HG03442 (cell line): ENCODE measurements around the gene TMEM30A.
A peak's percentile ranks its signal among the peaks of the same experiment; 100 is the strongest.

Experiments
- ATAC-seq: cut with Tn5 transposase; IDR thresholded peaks from one replicate; pipeline ENCODE4 v1.9.1; 2021; ENCODE audit warnings: mild to moderate bottlenecking, moderate library complexity; ENCODE audit not compliant: unreplicated experiment

Gene TMEM30A

DNA sequence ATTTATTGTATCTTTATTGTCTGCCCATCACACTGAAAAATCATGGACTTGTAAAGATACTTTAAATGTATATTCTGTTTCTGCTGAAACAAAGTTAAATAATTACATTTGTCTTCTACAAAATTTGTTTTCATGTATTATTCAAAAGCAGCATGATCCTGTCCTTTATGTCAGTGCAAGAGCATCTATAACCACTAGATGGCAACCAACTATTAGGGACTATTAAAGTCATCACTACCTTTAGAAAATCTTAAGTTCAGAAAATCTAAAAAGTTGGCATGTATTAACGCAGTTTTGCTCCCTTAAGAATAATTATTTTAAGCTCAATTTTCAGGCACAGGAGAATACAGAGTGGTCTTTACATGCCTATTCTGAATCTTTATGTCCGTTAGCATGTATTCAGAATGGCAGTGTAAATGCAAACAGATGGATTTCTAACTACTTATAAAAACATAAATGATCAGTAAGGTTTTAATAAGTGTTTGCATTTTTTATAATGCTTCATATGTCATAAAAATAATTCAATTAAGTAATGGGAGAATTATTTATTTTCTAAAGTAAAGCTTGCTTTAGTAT, 17.8 kb downstream of the TMEM30A start:
- peak; percentile 86 for ATAC-seq

DNA sequence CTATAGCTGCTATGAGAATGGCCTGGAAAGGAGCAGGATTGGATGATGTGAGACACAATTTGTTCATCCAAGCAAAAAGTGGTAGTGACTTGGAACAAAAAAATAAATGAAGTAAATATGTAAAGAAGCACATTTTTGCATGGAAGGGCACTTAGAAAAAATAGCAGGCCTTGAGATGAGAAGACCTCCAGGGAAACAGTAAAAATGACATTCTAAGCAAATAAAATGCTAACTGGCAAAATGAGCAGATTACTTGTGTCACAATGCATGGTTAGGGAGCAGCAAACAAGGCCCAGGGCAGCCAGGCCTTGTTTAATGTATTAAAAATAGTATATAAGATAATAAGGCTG, 21.2 kb downstream of the TMEM30A start:
- no peak for ATAC-seq

- no peak for ATAC-seq
Observed at GRCh38 chr6:75262716-75263400, 21.7 kb downstream of the TMEM30A start.

GRCh38 chr6:75261299-75261698, 23.3 kb downstream of the TMEM30A start:
- no peak for ATAC-seq

GRCh38 chr6:75257343-75258087, 27.1 kb downstream of the TMEM30A start:
- ATAC-seq: no peak

DNA sequence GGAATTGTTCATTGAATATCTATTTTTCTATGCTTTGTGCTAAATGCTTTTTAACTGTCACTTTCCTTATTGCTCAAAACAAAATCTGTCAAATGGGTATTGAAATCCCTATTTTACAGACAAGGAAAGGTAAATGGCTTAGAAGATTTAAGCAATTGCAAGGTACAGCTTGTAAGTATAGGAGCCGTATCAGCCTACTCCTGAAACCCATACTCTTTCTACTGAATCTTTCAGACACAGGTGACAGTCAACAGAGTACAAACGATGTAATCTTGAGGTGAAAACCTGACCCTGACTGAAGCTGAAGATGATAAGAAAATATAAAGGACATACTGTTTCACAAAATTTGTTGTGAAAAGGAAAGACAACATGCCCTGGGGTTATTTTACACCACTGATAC, 34.0 kb downstream of the TMEM30A start:
- no peak for ATAC-seq

DNA sequence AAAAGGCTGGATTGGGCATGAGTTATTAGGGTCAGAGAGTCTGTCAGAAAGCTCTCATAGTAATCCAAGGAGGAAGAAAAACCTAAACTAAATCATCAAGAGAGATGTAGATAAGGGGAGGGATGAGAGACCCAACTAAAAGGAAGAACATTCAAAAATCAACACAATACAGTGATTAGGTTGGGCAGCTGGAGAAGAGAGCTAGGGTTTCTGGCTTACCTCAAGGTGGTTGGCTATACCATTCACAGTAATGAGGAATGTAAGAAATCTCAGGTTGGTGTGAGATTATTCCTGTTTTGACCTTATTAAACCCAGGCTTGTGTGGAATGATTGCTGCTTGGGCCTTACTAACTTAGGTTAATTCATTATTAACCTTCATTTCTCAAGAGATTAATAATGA, 34.8 kb downstream of the TMEM30A start:
- ATAC-seq: no peak

GRCh38 chr6:75246386-75246785, 38.2 kb downstream of the TMEM30A start:
- ATAC-seq: no peak

- ATAC-seq: no peak
Observed at GRCh38 chr6:75244063-75244584, 40.5 kb downstream of the TMEM30A start.

DNA sequence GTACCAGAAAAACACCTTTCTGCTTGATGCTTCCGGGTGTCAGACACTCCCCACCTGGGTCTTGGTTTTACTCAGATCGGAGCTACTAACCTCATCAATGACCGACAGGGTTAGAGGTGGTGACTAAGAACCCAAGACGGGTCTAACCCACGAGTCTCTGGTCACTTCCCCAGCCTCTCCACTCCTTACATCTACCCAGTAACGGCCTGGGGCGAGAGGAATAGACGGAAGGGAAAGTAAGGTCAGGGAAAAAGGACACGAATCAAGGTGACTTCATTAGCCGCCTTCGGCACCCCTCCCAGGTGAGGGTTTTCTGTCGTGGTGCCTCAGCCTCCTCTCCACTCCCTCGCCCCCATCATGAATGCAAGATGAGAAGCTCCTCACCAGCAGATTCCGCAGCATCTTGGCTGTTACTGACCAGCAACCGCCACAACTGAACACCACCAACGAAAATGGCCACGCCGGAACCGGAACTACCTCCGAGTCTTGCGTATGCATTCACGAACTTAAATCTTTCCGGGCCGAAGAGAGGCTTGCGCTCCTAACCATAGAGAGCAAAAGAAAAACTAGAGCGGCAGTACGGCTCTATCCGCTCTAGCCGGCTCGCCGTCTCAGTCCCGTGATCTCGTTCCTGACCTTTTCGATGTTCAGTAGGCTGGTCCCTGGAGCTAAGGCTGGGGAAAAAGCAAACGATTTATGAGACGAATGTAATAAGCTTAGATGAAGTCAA, 41.1 kb downstream of the TMEM30A start, which contains the start of gene COX7A2:
Gene COX7A2, minus strand, starts transcription at position 469 of the 730 bp plus-strand sequence. Its CDS starts 67 bp downstream, at position 402.
- peak; percentile 93 for ATAC-seq

DNA sequence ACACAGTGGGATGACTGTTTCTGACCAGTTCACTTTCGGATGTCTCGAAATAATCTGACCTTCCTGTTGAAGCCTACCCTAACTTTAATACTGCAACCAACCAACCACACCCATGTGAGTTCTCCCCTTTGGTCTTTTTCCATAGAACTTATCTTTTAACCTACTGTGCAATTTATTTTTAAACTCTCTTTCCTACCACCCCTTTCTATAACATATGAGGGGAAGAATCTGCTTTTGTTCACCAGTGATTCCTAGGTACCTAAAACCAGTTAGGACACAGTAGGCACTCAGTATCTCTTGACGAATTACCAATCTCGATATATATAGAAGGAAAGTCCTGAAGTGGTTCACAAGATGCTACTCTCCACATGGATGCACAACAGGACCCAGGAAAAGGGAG, 48.0 kb downstream of the TMEM30A start:
- ATAC-seq: no peak

DNA sequence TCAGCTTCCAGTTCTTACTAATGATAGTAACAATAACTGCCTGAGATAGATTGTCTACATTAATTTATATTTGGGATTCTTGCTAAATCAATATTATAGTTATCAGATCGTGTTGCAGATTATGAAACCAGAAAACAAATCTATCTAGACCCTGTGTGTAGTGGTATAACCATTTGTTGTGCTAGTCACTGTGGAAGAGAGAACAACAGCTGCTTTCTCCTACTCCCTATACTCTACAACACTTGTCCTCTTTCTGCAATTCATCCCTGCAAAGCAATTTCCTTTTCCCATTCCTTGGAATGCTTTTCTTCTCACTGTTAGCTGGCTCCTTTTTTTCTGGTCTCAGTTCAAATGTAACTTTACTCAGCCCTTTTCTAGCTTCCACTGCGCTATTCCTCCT, 49.3 kb downstream of the TMEM30A start:
- ATAC-seq: no peak

- ATAC-seq: no peak
Observed at GRCh38 chr6:75234126-75234865, 50.3 kb downstream of the TMEM30A start.

GRCh38 chr6:75233092-75233615, 51.4 kb downstream of the TMEM30A start:
- ATAC-seq: no peak

DNA sequence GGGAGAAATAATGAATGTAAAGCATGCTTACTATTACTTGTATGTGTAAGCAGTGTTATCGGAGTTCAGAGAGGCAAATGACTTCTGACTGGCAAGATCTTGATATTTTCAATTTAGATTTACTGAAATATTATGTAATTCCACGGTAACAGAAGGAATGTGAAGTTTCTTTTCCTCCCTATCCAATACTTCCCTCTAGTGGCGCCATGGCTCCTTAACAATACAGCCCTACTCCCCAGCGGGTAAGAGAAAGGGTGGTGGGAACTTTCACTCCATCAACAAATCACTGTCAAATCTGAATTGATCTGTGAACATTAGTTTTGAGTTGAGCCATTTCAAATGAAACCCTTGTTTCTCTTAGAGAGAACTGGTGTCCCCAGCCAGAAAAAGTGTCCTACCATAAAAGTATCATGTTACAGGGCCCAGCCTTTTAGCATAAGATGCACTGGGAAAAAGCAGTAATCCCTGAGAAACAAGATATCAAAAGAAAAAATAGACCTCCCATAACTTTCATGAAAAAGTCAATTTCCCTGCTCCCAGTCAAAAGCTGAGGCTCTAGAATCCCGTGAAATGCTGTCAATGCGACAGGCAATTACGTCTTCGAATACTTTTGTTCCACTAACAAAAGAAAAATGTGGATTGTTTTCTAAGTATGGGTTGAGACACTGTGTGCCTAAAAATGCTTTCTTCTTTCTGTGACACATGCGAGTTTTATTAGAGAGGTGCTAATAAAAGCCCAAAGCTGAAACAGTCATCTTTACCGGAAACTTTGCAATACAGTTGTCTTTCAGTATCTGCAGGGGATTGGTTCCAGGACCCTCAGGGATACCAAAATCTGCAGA, 53.9 kb downstream of the TMEM30A start:
- no peak for ATAC-seq

DNA sequence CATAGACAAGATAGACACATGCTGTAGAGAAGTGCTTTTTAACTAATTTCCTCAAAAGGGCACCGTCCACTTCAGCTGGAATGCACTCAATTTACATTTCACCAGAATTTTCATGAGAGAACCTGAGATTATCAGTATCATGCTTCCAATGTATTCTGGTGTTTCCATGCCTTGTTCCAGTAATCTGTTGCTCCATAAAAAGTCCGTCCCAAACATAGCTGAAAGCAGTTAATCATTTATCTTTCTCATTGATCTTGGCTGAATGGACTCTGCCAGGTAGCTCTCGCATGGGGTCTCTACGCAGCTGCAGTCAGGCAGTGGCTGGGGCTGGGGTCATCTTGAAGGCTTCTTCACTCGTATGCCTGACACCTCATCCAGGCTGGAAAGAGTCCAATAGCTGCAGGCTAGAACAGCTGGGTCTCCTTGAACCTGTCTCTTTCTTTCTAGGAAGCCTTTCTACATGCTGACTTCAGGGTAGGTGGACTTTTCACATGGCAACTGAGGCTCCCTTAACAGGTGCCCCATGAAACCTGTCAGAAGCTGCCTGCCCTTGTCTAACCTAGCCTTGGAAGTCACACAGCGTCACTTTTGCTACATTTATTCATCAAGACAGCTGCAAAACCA, 60.2 kb downstream of the TMEM30A start:
- no peak for ATAC-seq

DNA sequence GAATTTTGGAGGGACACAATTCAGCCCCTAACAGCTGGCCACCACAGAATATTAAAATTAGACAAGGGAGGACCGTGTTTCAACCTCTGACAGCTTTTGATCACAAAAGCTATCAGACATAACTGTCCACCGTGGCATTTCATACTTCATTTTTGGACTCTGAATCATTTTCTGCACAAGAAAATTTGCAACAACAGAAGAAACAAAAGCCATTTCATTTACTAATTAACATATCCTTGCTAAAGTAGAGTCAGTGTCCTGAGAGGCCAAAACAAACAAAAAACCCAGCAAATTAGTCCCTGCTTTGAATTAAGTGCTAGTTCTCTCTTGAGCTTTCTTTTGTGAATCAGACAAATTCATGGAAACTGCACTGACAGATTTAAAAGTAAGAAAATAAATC, 61.2 kb downstream of the TMEM30A start:
- ATAC-seq: no peak

GRCh38 chr6:75222261-75222660, 62.3 kb downstream of the TMEM30A start:
- no peak for ATAC-seq

GRCh38 chr6:75221116-75221515, 63.5 kb downstream of the TMEM30A start:
- no peak for ATAC-seq
